Liver (tissue), 9 donors: Measurements from ENCODE around the gene IQCH. TPM values are rescaled to one million over a fixed set of nuclear protein-coding genes. Genes with fewer than 3 reads are reported as not detected.

ENCODE experiments used
- DNase-seq: peaks from one replicate; pipeline ENCODE4 v3.0.0-alpha.2; 2017; ENCODE audit warnings: low spot score
- H3K27ac ChIP-seq, 2 donors: one replicate each; pipeline ENCODE4 v1.7.0; 2013; ENCODE audit warnings: inconsistent platforms in 2 of 2, low read length in 2 of 2, control low read depth in 1 of 2, low read depth in 1 of 2, mild to moderate bottlenecking in 1 of 2
- H3K27me3 ChIP-seq, 4 donors: one replicate each; pipeline versions ENCODE4 v1.6.1 to v1.7.0; 2013; ENCODE audit warnings: low read length in 3 of 4, inconsistent platforms in 1 of 4, mild to moderate bottlenecking in 1 of 4, moderate library complexity in 1 of 4; ENCODE audit not compliant: control insufficient read depth in 4 of 4, insufficient read depth in 4 of 4
- H3K36me3 ChIP-seq, 4 donors: one replicate each; pipeline versions ENCODE4 v1.6.1 to v1.7.0; 2013; ENCODE audit warnings: low read length in 3 of 4, mild to moderate bottlenecking in 3 of 4, low read depth in 1 of 4, moderate library complexity in 1 of 4; ENCODE audit not compliant: control insufficient read depth in 4 of 4, insufficient read depth in 3 of 4
- H3K4me1 ChIP-seq, 4 donors: one replicate each; pipeline versions ENCODE4 v1.6.1 to v1.7.0; 2013; ENCODE audit warnings: low read length in 3 of 4, mild to moderate bottlenecking in 3 of 4, moderate library complexity in 1 of 4; ENCODE audit not compliant: control insufficient read depth in 4 of 4, insufficient read depth in 4 of 4
- H3K4me3 ChIP-seq, 3 donors: one replicate each; pipeline versions ENCODE4 v1.6.1 to v1.7.0; 2013; ENCODE audit warnings: low read length in 3 of 3, control low read depth in 1 of 3, low read depth in 1 of 3, mild to moderate bottlenecking in 1 of 3
- H3K9ac ChIP-seq, 2 donors: one replicate each; pipeline ENCODE4 v1.7.0; 2013; ENCODE audit warnings: low read length in 2 of 2, mild to moderate bottlenecking in 2 of 2, moderate library complexity in 2 of 2, control low read depth in 1 of 2, low read depth in 1 of 2
- H3K9me3 ChIP-seq, 4 donors: one replicate each; pipeline versions ENCODE4 v1.6.1 to v1.7.0; 2013; ENCODE audit warnings: low read length in 3 of 4; ENCODE audit not compliant: control insufficient read depth in 4 of 4
- CTCF ChIP-seq: fragments of 150-350 bp; IDR thresholded peaks from 2 replicates; pipeline ENCODE4 v1.5.1; 2017; ENCODE audit warnings: improper control_type of control experiment, low read depth, low read length; ENCODE audit not compliant: missing input control
- FOXA2 ChIP-seq: IDR thresholded peaks from 2 replicates; pipeline ENCODE4 v1.6.1; 2016; ENCODE audit warnings: antibody characterized with exemption
- GABPA ChIP-seq, 2 donors: IDR thresholded peaks in 1 of 2; conservative IDR thresholded peaks in 1 of 2; 2 replicates each; pipeline ENCODE4 v1.6.1; 2016; ENCODE audit warnings: antibody characterized with exemption in 2 of 2, mild to moderate bottlenecking in 1 of 2, moderate library complexity in 1 of 2
- HNF4A ChIP-seq, 2 donors: conservative IDR thresholded peaks; 2 replicates each; pipeline ENCODE4 v1.6.1; 2016; ENCODE audit warnings: antibody characterized with exemption in 2 of 2, mild to moderate bottlenecking in 2 of 2
- TAF1 ChIP-seq: conservative IDR thresholded peaks from 2 replicates; pipeline ENCODE4 v1.6.1; 2016; ENCODE audit warnings: antibody characterized with exemption, mild to moderate bottlenecking
- YY1 ChIP-seq: IDR thresholded peaks from 2 replicates; pipeline ENCODE4 v1.6.1; 2016; ENCODE audit warnings: antibody characterized with exemption, mild to moderate bottlenecking
- WGBS: extraction: QIAGEN DNeasy Blood & Tissue Kit; methylation state at CpG from one replicate; pipeline ENCODE4 v1.1.7; 2013; 5-methylcytosine and 5-hydroxymethylcytosine counted together
- polyA plus RNA-seq, 2 donors: library from polyadenylated mRNA; stranded (reverse) in 1 of 2; unstranded in 1 of 2; fragments of 200-250 nt in 1 of 2; fragments of >200 nt in 1 of 2; fragmentation: Nextera tagmentation in 1 of 2; extraction: Ambion mirVana in 1 of 2; gene quantifications; one replicate each; pipeline versions ENCODE4 v1.2.1 to v1.2.3, GENCODE V29; 2013 to 2015
- total RNA-seq, 2 donors: library from RNA; depleted of rRNA; stranded (reverse); fragments of >200 nt; gene quantifications; one replicate each; pipeline ENCODE4 v1.2.3, GENCODE V29; 2014
- TF ChIP-seq, protein P1 (sequence below): IDR thresholded peaks from 2 replicates; pipeline ENCODE4 v1.6.1; 2016; ENCODE audit warnings: antibody characterized with exemption
- TF ChIP-seq, protein P2 (sequence below): IDR thresholded peaks from 2 replicates; pipeline ENCODE4 v1.6.1; 2016; ENCODE audit warnings: antibody characterized with exemption
- TF ChIP-seq, protein P3 (sequence below): IDR thresholded peaks from 2 replicates; pipeline ENCODE4 v1.6.1; 2016; ENCODE audit warnings: antibody characterized with exemption
- donor health status: healthy.
- donor health status: healthy.
- donor health status: healthy.
- donor health status: healthy.
- donor health status: healthy.

Gene IQCH
- total and polyA plus RNA-seq, 4 donors, result 0.23 to 1.6 (median 0.86) TPM

- Histone ChIP-seq H3K9ac (no peak overlapping the region), H3K9me3 (no peaks in the 10 kb centered on the region), H3K27ac (no peak overlapping the region), H3K4me1 (no peaks in the 10 kb centered on the region), H3K27me3 (no peaks in the 10 kb centered on the region), H3K4me3 (no peak overlapping the region), H3K36me3 (no peaks in the 10 kb centered on the region)
- 94% methylated on average over 1 of the region's 1 CpG for WGBS
- TF ChIP-seq GABPA (IDR thresholded peaks at IDR 0.05 in 1 of 2, conservative IDR thresholded peaks at IDR 0.05 in 1 of 2) (no peak), TAF1 (no peak), CTCF (no peak)
- TF ChIP-seq, protein P1, sequence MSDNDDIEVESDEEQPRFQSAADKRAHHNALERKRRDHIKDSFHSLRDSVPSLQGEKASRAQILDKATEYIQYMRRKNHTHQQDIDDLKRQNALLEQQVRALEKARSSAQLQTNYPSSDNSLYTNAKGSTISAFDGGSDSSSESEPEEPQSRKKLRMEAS, result no peak
- no peak for DNase-seq
Observed at GRCh38 chr15:67296684-67297083, 42.1 kb downstream of the IQCH start.

GRCh38 chr15:67300266-67301025 lies 45.9 kb downstream of the IQCH start:
- Histone ChIP-seq H3K4me1 (no peaks in the 10 kb centered on the region), H3K9ac (no peak overlapping the region), H3K27ac (no peak overlapping the region), H3K4me3 (no peak overlapping the region), H3K36me3 (no peaks in the 10 kb centered on the region), H3K27me3 (no peaks in the 10 kb centered on the region), H3K9me3 (no peaks in the 10 kb centered on the region)
- WGBS, result 86% methylated on average over 2 of the region's 2 CpGs
- DNase-seq, result no peak
- TF ChIP-seq FOXA2 (no peak), YY1 (no peak), CTCF (no peak), HNF4A (conservative IDR thresholded peaks at IDR 0.05) (no peak), TAF1 (no peak)
- TF ChIP-seq, protein P2, sequence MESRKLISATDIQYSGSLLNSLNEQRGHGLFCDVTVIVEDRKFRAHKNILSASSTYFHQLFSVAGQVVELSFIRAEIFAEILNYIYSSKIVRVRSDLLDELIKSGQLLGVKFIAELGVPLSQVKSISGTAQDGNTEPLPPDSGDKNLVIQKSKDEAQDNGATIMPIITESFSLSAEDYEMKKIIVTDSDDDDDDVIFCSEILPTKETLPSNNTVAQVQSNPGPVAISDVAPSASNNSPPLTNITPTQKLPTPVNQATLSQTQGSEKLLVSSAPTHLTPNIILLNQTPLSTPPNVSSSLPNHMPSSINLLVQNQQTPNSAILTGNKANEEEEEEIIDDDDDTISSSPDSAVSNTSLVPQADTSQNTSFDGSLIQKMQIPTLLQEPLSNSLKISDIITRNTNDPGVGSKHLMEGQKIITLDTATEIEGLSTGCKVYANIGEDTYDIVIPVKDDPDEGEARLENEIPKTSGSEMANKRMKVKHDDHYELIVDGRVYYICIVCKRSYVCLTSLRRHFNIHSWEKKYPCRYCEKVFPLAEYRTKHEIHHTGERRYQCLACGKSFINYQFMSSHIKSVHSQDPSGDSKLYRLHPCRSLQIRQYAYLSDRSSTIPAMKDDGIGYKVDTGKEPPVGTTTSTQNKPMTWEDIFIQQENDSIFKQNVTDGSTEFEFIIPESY, result no peak
- TF ChIP-seq, protein P3, sequence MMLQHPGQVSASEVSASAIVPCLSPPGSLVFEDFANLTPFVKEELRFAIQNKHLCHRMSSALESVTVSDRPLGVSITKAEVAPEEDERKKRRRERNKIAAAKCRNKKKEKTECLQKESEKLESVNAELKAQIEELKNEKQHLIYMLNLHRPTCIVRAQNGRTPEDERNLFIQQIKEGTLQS, result no peak
- TF ChIP-seq, protein P1, result no peak
